ENCODE data around the gene MAP9.
A peak's percentile ranks its signal among the peaks of the same experiment; 100 is the strongest.

DNA sequence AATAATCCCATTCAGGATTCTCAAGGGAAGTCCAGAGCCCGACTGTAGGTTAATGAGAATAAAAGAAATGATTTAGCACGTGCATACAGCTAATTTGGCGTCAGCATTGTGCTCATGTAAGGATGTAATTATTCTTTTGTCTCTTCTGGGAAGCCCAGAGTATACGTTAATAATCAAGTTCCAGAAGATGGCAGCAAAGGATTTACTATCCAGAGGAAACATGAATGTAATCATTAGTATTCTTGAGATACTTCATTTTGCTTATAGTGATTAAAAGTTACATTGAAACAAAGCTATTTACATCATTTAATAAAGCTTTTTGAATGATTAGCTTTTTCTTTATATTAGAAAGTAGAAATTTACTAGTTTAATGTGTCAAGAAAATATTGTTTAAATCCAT, 27.1 kb upstream of the MAP9 start:
- TF ChIP-seq, protein P1, sequence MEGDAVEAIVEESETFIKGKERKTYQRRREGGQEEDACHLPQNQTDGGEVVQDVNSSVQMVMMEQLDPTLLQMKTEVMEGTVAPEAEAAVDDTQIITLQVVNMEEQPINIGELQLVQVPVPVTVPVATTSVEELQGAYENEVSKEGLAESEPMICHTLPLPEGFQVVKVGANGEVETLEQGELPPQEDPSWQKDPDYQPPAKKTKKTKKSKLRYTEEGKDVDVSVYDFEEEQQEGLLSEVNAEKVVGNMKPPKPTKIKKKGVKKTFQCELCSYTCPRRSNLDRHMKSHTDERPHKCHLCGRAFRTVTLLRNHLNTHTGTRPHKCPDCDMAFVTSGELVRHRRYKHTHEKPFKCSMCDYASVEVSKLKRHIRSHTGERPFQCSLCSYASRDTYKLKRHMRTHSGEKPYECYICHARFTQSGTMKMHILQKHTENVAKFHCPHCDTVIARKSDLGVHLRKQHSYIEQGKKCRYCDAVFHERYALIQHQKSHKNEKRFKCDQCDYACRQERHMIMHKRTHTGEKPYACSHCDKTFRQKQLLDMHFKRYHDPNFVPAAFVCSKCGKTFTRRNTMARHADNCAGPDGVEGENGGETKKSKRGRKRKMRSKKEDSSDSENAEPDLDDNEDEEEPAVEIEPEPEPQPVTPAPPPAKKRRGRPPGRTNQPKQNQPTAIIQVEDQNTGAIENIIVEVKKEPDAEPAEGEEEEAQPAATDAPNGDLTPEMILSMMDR (IDR thresholded peaks at IDR 0.05) = peak in 2 of 3 experiments; percentile 28 to 35
- no peak for TF ChIP-seq POLR2A (IDR thresholded peaks at IDR 0.05)
